Non-pigmented ciliary epithelial cell (primary cell): Measurements from ENCODE around the gene NR5A2.
"Not testable (repeated sequence)": the region's sequence is repeated elsewhere in the genome, so short reads cannot be mapped to it uniquely, and the experiment has no call there.

ENCODE experiments used
- DNase-seq: peaks from one replicate; pipeline ENCODE4 v3.0.0-alpha.2; 2010; ENCODE audit warnings: low read depth

Gene NR5A2

GRCh38 chr1:200163911-200164310 is 136.4 kb downstream of the NR5A2 start:
- DNase-seq = no peak

- no peak for DNase-seq
Measured at GRCh38 chr1:200165493-200166220, 138.1 kb downstream of the NR5A2 start.

- DNase-seq = no peak
Measured at GRCh38 chr1:200166411-200166810, 138.9 kb downstream of the NR5A2 start.

- DNase-seq = no peak
Measured at GRCh38 chr1:200168926-200169325, 141.4 kb downstream of the NR5A2 start.

- no peak for DNase-seq
Measured at GRCh38 chr1:200172311-200172710, 144.8 kb downstream of the NR5A2 start.

GRCh38 chr1:200173097-200173618 is 145.6 kb downstream of the NR5A2 start:
- DNase-seq = no peak

- no peak for DNase-seq
Measured at GRCh38 chr1:200174525-200175295, 147.2 kb downstream of the NR5A2 start.

GRCh38 chr1:200176181-200176580 is 148.7 kb downstream of the NR5A2 start:
- DNase-seq = no peak

GRCh38 chr1:200176798-200177197 is 149.3 kb downstream of the NR5A2 start:
- no peak for DNase-seq

GRCh38 chr1:200178340-200178739 is 150.8 kb downstream of the NR5A2 start:
- no peak for DNase-seq

- no peak for DNase-seq
Measured at GRCh38 chr1:200179126-200179780, 151.7 kb downstream of the NR5A2 start.

- no peak for DNase-seq
Measured at GRCh38 chr1:200179781-200180160, 152.3 kb downstream of the NR5A2 start.

- no peak for DNase-seq
Measured at GRCh38 chr1:200180821-200181220, 153.3 kb downstream of the NR5A2 start.

GRCh38 chr1:200181861-200182260 is 154.4 kb downstream of the NR5A2 start:
- no peak for DNase-seq

GRCh38 chr1:200182701-200183100 is 155.2 kb downstream of the NR5A2 start:
- DNase-seq = no peak

GRCh38 chr1:200183637-200184036 is 156.1 kb downstream of the NR5A2 start:
- DNase-seq = no peak

- DNase-seq = no peak
Measured at GRCh38 chr1:200184196-200184595, 156.7 kb downstream of the NR5A2 start.

- not testable (repeated sequence) for DNase-seq
Measured at GRCh38 chr1:200185191-200185590, 157.7 kb downstream of the NR5A2 start.

GRCh38 chr1:200187332-200187731 is 159.8 kb downstream of the NR5A2 start:
- DNase-seq = not testable (repeated sequence)

GRCh38 chr1:200191993-200192392 is 164.5 kb downstream of the NR5A2 start:
- no peak for DNase-seq

- DNase-seq = no peak
Measured at GRCh38 chr1:200194477-200194876, 167.0 kb downstream of the NR5A2 start.

- no peak for DNase-seq
Measured at GRCh38 chr1:200198236-200198635, 170.7 kb downstream of the NR5A2 start.
